SK-N-SH (cell line): ENCODE data around the gene TMEM151A.

Experiments
- CTCF ChIP-seq: fragments of 200-600 bp; sonication (generic); IDR thresholded peaks from 2 replicates; pipeline ENCODE4 v1.6.1; 2017; ENCODE audit warnings: antibody characterized with exemption, mild to moderate bottlenecking, moderate library complexity
- ELF1 ChIP-seq: IDR thresholded peaks from 2 replicates; pipeline ENCODE4 v1.4.0; 2012
- EP300 ChIP-seq, 2 experiments: IDR thresholded peaks; 2 replicates each; pipeline versions ENCODE4 v1.4.0 to v1.6.1; 2012; ENCODE audit warnings: borderline replicate concordance in 1 of 2, low read depth in 1 of 2, low read length in 1 of 2
- GABPA ChIP-seq: IDR thresholded peaks from 2 replicates; pipeline ENCODE4 v1.4.0; 2012; ENCODE audit warnings: low read depth, mild to moderate bottlenecking
- NFIC ChIP-seq: IDR thresholded peaks from 2 replicates; pipeline ENCODE4 v1.4.0; 2012; ENCODE audit warnings: borderline replicate concordance
- RAD21 ChIP-seq: IDR thresholded peaks from 2 replicates; pipeline ENCODE4 v1.6.1; 2012; ENCODE audit warnings: mild to moderate bottlenecking, low read length
- RCOR1 ChIP-seq: fragments of 150-350 bp; IDR thresholded peaks from 2 replicates; pipeline ENCODE4 v1.6.1; 2017; ENCODE audit warnings: antibody characterized with exemption, low read length
- REST ChIP-seq: IDR thresholded peaks from 2 replicates; pipeline ENCODE4 v1.6.1; 2012; ENCODE audit warnings: mild to moderate bottlenecking, low read depth, low read length, moderate library complexity
- RFX5 ChIP-seq: IDR thresholded peaks from 2 replicates; pipeline ENCODE4 v1.6.1; 2012; ENCODE audit warnings: mild to moderate bottlenecking, improper control_type of control experiment, low read length
- RXRA ChIP-seq: IDR thresholded peaks from 2 replicates; pipeline ENCODE4 v1.4.0; 2012; ENCODE audit warnings: low read depth, mild to moderate bottlenecking, borderline replicate concordance
- SIN3A ChIP-seq: IDR thresholded peaks from 2 replicates; pipeline ENCODE4 v1.6.1; 2012; ENCODE audit warnings: low read depth, mild to moderate bottlenecking, low read length, moderate library complexity, borderline replicate concordance
- SMC3 ChIP-seq: IDR thresholded peaks from 2 replicates; pipeline ENCODE4 v1.6.1; 2012; ENCODE audit warnings: low read depth, low read length, improper control_type of control experiment
- YY1 ChIP-seq: IDR thresholded peaks from 2 replicates; pipeline ENCODE4 v1.4.0; 2012; ENCODE audit warnings: low read depth, mild to moderate bottlenecking

GRCh38 chr11:66325263-66325671, 33.6 kb downstream of the TMEM151A start:
- TF ChIP-seq CTCF (no peak), ELF1 (no peak), EP300 (IDR thresholded peaks at IDR 0.05; ENCODE audit: borderline replicate concordance in 1 of 2, low read depth in 1 of 2, low read length in 1 of 2) (no peak), YY1 (no peak), RCOR1 (no peak), SMC3 (no peak), REST (no peak), SIN3A (no peak), GABPA (no peak), RXRA (no peak), RFX5 (no peak), NFIC (no peak), RAD21 (no peak)
